Progenitor cell of endocrine pancreas (in vitro differentiated cells): ENCODE data around the gene ARAP1. TPM values are rescaled to one million over a fixed set of nuclear protein-coding genes. Genes with fewer than 3 reads are reported as not detected.

Experiments used
- DNase-seq: peaks from one replicate; pipeline ENCODE4 v3.0.0; 2021; ENCODE audit warnings: low spot score; ENCODE audit not compliant: unreplicated experiment
- H3K27ac Mint-ChIP-seq: 2 replicates; pipeline ENCODE4 v1.8.0; 2021; ENCODE audit warnings: mild to moderate bottlenecking, moderate library complexity, mixed read lengths
- H3K27me3 Mint-ChIP-seq: 2 replicates; pipeline ENCODE4 v1.8.0; 2021; ENCODE audit warnings: mixed read lengths
- H3K36me3 Mint-ChIP-seq: 2 replicates; pipeline ENCODE4 v1.8.0; 2022; ENCODE audit warnings: mixed read lengths; ENCODE audit not compliant: insufficient read depth
- H3K4me1 Mint-ChIP-seq: 2 replicates; pipeline ENCODE4 v1.8.0; 2021; ENCODE audit warnings: low read depth, mixed read lengths
- H3K4me3 Mint-ChIP-seq: 2 replicates; pipeline ENCODE4 v1.8.0; 2021; ENCODE audit warnings: low read depth, mild to moderate bottlenecking, moderate library complexity, mixed read lengths
- H3K9me3 Mint-ChIP-seq: 2 replicates; pipeline ENCODE4 v1.8.0; 2021; ENCODE audit warnings: low read depth, mixed read lengths
- CTCF ChIP-seq: fragments of 200-600 bp; sonication (generic); IDR thresholded peaks from one replicate; pipeline ENCODE4 v1.5.0; 2021; ENCODE audit warnings: antibody characterized with exemption, mild to moderate bottlenecking; ENCODE audit not compliant: unreplicated experiment
- total RNA-seq: library from RNA; stranded (reverse); gene quantifications from 2 replicates; pipeline ENCODE4 v1.2.1, GENCODE V29; 2021

The ARAP1 gene
- total RNA-seq, 1 donor from 2014 or later, result 86.7 TPM

GRCh38 chr11:72777755-72778278 lies 25.6 kb upstream of the ARAP1 start:
- H3K36me3 Mint-ChIP-seq, result peaks cover 2% of the 10 kb centered on the region
- peaks cover 64% of the 10 kb centered on the region for H3K4me1 Mint-ChIP-seq
- H3K4me3 Mint-ChIP-seq, result peak overlapping the region; percentile 38
- no peaks in the 10 kb centered on the region for H3K27me3 Mint-ChIP-seq
- DNase-seq, result no peak
- TF ChIP-seq CTCF, result no peak
- H3K27ac Mint-ChIP-seq, result peak overlapping the region; percentile 92
- H3K9me3 Mint-ChIP-seq, result no peaks in the 10 kb centered on the region

- Mint-ChIP-seq H3K27ac (peak overlapping the region; percentile 92), H3K9me3 (no peaks in the 10 kb centered on the region), H3K27me3 (no peaks in the 10 kb centered on the region), H3K36me3 (peaks cover 4% of the 10 kb centered on the region), H3K4me3 (peak overlapping the region; percentile 38), H3K4me1 (peaks cover 56% of the 10 kb centered on the region)
- DNase-seq, result no peak
- TF ChIP-seq CTCF, result no peak
Measured at GRCh38 chr11:72776844-72777754, 24.9 kb upstream of the ARAP1 start.

GRCh38 chr11:72776117-72776843 lies 24.1 kb upstream of the ARAP1 start:
- no peaks in the 10 kb centered on the region for H3K27me3 Mint-ChIP-seq
- no peak for TF ChIP-seq CTCF
- peaks cover 6% of the 10 kb centered on the region for H3K36me3 Mint-ChIP-seq
- H3K4me3 Mint-ChIP-seq, result no peak overlapping the region
- H3K4me1 Mint-ChIP-seq, result peaks cover 53% of the 10 kb centered on the region
- no peaks in the 10 kb centered on the region for H3K9me3 Mint-ChIP-seq
- peak overlapping the region; percentile 80 for H3K27ac Mint-ChIP-seq
- no peak for DNase-seq

- Mint-ChIP-seq H3K9me3 (no peaks in the 10 kb centered on the region), H3K36me3 (peaks cover 6% of the 10 kb centered on the region), H3K4me3 (no peak overlapping the region), H3K27ac (peak overlapping the region; percentile 65), H3K4me1 (peaks cover 52% of the 10 kb centered on the region), H3K27me3 (no peaks in the 10 kb centered on the region)
- DNase-seq, result no peak
- no peak for TF ChIP-seq CTCF
Measured at GRCh38 chr11:72775288-72776110, 23.3 kb upstream of the ARAP1 start.
